GM12801 (cell line): ENCODE measurements around the gene ENDOV.

ENCODE experiments used
- CTCF ChIP-seq: IDR thresholded peaks from one replicate; pipeline ENCODE4 v1.5.1; 2011; ENCODE audit warnings: control low read depth; ENCODE audit not compliant: insufficient read length; ENCODE audit errors: extremely low read depth

Gene ENDOV

DNA sequence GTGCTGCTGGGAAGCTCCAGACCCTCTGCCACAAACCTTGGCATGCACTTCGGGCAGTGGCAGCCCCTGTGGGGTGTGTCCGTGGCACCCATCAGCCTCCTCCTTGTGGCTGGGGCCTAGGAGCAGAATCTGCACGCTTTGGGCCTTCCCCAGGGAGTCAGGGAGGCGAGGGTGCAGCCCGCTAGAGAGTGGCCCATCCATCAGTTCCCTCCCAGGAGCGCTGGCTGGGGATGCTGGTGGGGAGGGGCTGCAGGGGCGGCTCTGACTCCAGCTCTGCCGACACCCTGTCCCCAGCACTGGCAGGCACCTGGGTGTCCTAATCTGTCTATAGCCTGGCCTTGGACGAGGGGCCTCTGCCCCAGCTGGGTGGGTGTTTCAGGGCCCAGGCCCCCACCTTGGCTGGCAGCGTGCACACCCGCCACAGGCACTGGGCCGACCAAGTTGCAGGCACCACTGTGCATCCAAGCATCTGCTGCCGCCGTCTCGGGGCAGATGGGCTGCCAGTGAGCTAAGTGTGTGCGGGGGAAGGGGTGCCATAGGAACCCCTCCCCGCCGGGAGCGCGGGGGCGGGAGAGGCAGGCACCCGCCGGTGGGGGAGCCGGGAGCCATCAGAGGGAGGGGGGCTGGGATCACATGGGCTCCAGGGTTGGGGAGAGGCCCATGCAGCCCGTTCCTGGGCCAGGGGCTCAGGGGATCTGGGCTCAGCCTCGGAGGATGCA, 30.2 kb downstream of the ENDOV start:
- TF ChIP-seq CTCF, result no peak

DNA sequence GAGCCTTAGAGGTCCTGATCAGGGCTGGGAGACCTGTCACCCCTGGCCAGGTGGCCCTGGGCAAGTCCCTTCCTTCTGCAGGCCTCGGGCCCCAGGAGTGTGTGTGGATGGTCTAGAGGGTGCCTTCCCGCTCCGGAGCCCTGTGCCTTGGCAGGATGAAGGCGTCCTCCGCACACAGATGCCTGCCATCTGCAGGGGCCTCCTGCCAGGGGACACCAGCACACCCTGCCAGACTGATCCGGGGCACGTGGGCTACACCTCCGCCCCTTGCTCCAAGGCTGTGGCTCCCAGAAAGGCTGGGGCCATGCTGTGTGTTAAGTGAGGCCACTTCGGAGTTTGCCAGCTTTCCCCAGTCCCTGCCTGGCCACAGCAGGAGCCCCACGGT, 30.8 kb downstream of the ENDOV start:
- TF ChIP-seq CTCF, result no peak

DNA sequence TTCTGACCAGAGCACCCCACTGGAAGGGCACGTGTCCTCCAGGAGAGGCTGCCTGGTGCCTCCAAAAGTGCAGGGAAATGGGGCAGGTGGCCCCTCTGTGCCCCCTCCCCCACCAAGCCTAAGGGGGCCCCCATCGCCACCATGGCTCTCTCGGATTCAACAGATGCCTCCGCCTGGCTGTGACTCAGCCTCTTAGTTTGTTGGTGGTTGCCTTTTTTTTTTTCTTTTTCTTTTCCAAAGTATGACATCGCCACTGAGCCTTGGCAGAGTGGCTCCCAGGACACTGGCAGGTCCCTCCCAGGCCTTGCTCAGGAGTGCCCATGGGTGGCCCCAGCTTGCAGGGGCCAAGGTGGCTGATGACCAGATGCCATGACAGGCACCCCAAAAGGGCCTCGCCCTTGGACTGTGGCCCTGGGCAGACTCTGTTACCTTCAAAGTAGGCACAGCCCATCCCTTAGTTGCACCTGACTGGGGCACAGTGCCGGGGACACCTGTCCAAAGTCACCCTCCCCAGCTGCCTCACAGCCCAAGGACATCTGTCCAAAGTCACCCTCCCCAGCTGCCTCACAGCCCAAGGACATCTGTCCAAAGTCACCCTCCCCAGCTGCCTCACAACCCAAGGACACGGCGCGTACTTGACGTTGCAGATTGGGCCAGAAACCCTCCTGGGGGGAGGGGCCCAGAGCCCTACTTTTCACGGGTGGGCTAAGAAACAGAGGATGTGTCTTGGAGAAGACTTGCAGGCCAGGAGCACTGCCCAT, 31.9 kb downstream of the ENDOV start:
- no peak for TF ChIP-seq CTCF

- no peak for TF ChIP-seq CTCF
Measured at GRCh38 chr17:80447790-80448189, 32.8 kb downstream of the ENDOV start.

DNA sequence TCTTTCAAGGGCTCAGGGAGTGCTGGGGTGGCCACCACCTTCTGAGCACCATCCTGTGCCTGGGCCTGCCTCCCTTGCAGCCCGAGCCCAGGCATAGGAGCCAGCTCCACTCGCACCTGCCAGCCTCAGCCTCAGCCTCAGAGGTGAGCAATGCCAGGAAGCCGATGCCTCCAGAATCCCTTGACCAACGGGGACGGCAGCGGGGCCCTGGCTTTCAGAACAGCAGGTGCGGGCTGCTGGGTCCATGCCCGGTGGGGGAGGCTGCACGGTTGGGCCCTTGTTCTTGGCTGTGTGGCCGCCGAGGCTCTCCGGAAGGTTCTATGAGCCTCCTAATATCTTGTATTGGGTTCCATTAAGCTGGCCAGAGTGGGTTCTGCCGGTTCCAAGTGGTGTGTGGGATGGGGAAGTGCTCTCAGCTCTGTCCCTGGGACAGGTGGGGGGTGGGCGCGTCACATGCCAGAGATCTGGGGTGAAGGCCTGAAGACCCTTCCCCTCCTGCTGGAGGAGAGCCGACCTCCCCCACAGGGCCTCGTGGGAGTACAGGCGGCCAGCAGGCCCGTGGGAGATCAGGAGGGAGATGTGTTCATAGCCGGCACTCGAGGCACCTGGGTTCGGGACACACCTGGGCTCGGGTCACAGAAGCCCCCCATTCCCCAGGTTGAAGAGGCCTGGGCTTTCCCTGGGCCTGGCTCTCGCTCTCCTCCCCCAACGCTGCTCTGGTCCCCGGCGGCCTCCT, 34.4 kb downstream of the ENDOV start:
- TF ChIP-seq CTCF, result no peak

GRCh38 chr17:80449930-80450576, 35.1 kb downstream of the ENDOV start:
- TF ChIP-seq CTCF, result no peak
